ENCODE results near the gene TLR2. TPM values are rescaled to one million over a fixed set of nuclear protein-coding genes. Genes with fewer than 3 reads are reported as not detected.

Gene TLR2
- total RNA-seq, 1 donor from 2014 or later = 0.22 TPM

GRCh38 chr4:153728151-153728550 lies 44.1 kb downstream of the TLR2 start:
- no peak overlapping the region for H3K4me3 ChIP-seq
- no peak overlapping the region for H3K4me2 ChIP-seq
- H3K4me1 ChIP-seq = no peaks in the 10 kb centered on the region
- H3K79me2 ChIP-seq (ENCODE audit: low read depth) = no peaks in the 10 kb centered on the region
- Mint-ChIP-seq H3K27ac (no peak overlapping the region), H3K27me3 (ENCODE audit: insufficient read depth, low read depth) (peaks cover 2% of the 10 kb centered on the region), H3K4me1 (no peaks in the 10 kb centered on the region), H3K9me3 (no peaks in the 10 kb centered on the region), H3K4me3 (no peak overlapping the region), H3K36me3 (peaks cover 11% of the 10 kb centered on the region)
- no peak overlapping the region for H3K9ac ChIP-seq
- no peak overlapping the region for H2AFZ ChIP-seq (replicated peaks)
- H3K36me3 ChIP-seq = no peaks in the 10 kb centered on the region
- TF ChIP-seq EZH2phosphoT487 (IDR thresholded peaks at IDR 0.05) = no peak
- TF ChIP-seq EZH2 (IDR thresholded peaks at IDR 0.05) = no peak
- no peak for TF ChIP-seq CTCF (IDR thresholded peaks at IDR 0.05)
- DNase-seq (ENCODE audit: low spot score) = no peak
- H3K9me3 ChIP-seq (ENCODE audit: low read depth) = no peaks in the 10 kb centered on the region
- H3K27me3 ChIP-seq = no peaks in the 10 kb centered on the region
- H4K20me1 ChIP-seq (ENCODE audit: low read depth) = no peaks in the 10 kb centered on the region
- H3K27ac ChIP-seq = no peak overlapping the region
- H3F3A ChIP-seq (ENCODE audit: low read depth) = no peaks in the 10 kb centered on the region

- no peaks in the 10 kb centered on the region for H3F3A ChIP-seq (ENCODE audit: low read depth)
- TF ChIP-seq EZH2phosphoT487 (IDR thresholded peaks at IDR 0.05) = no peak
- no peak for TF ChIP-seq EZH2 (IDR thresholded peaks at IDR 0.05)
- no peak for TF ChIP-seq CTCF (IDR thresholded peaks at IDR 0.05)
- no peak overlapping the region for H3K4me3 ChIP-seq
- no peaks in the 10 kb centered on the region for H3K36me3 ChIP-seq
- H4K20me1 ChIP-seq (ENCODE audit: low read depth) = no peaks in the 10 kb centered on the region
- Mint-ChIP-seq H3K9me3 (no peaks in the 10 kb centered on the region), H3K27ac (no peak overlapping the region), H3K27me3 (ENCODE audit: insufficient read depth, low read depth) (peaks cover 2% of the 10 kb centered on the region), H3K36me3 (peaks cover 10% of the 10 kb centered on the region), H3K4me1 (no peaks in the 10 kb centered on the region), H3K4me3 (no peak overlapping the region)
- H3K4me1 ChIP-seq = no peaks in the 10 kb centered on the region
- no peak overlapping the region for H2AFZ ChIP-seq (replicated peaks)
- H3K27ac ChIP-seq = no peak overlapping the region
- no peaks in the 10 kb centered on the region for H3K9me3 ChIP-seq (ENCODE audit: low read depth)
- no peak overlapping the region for H3K4me2 ChIP-seq
- no peak for DNase-seq (ENCODE audit: low spot score)
- no peak overlapping the region for H3K9ac ChIP-seq
- H3K27me3 ChIP-seq = no peaks in the 10 kb centered on the region
- H3K79me2 ChIP-seq (ENCODE audit: low read depth) = no peaks in the 10 kb centered on the region
Measured at GRCh38 chr4:153728660-153729059, 44.6 kb downstream of the TLR2 start.

- Histone ChIP-seq H3F3A (ENCODE audit: low read depth) (no peaks in the 10 kb centered on the region), H3K79me2 (ENCODE audit: low read depth) (no peaks in the 10 kb centered on the region), H3K9me3 (ENCODE audit: low read depth) (no peaks in the 10 kb centered on the region), H3K27ac (no peak overlapping the region), H3K36me3 (no peaks in the 10 kb centered on the region), H3K27me3 (no peaks in the 10 kb centered on the region), H3K4me1 (no peaks in the 10 kb centered on the region), H4K20me1 (ENCODE audit: low read depth) (no peaks in the 10 kb centered on the region), H2AFZ (replicated peaks) (no peak overlapping the region), H3K4me2 (no peak overlapping the region), H3K9ac (no peak overlapping the region), H3K4me3 (no peak overlapping the region)
- no peaks in the 10 kb centered on the region for H3K9me3 Mint-ChIP-seq
- DNase-seq (ENCODE audit: low spot score) = no peak
- TF ChIP-seq EZH2 (IDR thresholded peaks at IDR 0.05) = no peak
- no peak for TF ChIP-seq EZH2phosphoT487 (IDR thresholded peaks at IDR 0.05)
- no peak for TF ChIP-seq CTCF (IDR thresholded peaks at IDR 0.05)
- H3K4me1 Mint-ChIP-seq = no peaks in the 10 kb centered on the region
- H3K27ac Mint-ChIP-seq = no peak overlapping the region
- H3K4me3 Mint-ChIP-seq = no peak overlapping the region
- peaks cover 3% of the 10 kb centered on the region for H3K27me3 Mint-ChIP-seq (ENCODE audit: insufficient read depth, low read depth)
- peaks cover 10% of the 10 kb centered on the region for H3K36me3 Mint-ChIP-seq
Measured at GRCh38 chr4:153729895-153730294, 45.8 kb downstream of the TLR2 start.
